Gastroesophageal sphincter (tissue), 3 donors: Measurements from ENCODE around the gene VANGL2.

Experiments used
- POLR2A ChIP-seq, 2 donors: fragments of 450-650 bp; IDR thresholded peaks; one replicate each; pipeline ENCODE4 v1.6.1; 2017; ENCODE audit warnings: antibody characterized with exemption in 2 of 2, mild to moderate bottlenecking in 2 of 2, moderate library complexity in 1 of 2
- POLR2AphosphoS5 ChIP-seq: sonication (generic); formaldehyde crosslinking; IDR thresholded peaks from one replicate; pipeline ENCODE4 v1.6.1; 2017; ENCODE audit warnings: antibody characterized with exemption
- TF ChIP-seq, protein P1 (sequence below), 4 experiments: fragments of 200-600 bp in 2 of 4; fragments of 450-650 bp in 2 of 4; sonication (generic) in 1 of 4; IDR thresholded peaks; one replicate each; pipeline ENCODE4 v1.5.1; 2017 to 2019; ENCODE audit warnings: antibody characterized with exemption in 4 of 4, mild to moderate bottlenecking in 2 of 4, moderate library complexity in 2 of 4

DNA sequence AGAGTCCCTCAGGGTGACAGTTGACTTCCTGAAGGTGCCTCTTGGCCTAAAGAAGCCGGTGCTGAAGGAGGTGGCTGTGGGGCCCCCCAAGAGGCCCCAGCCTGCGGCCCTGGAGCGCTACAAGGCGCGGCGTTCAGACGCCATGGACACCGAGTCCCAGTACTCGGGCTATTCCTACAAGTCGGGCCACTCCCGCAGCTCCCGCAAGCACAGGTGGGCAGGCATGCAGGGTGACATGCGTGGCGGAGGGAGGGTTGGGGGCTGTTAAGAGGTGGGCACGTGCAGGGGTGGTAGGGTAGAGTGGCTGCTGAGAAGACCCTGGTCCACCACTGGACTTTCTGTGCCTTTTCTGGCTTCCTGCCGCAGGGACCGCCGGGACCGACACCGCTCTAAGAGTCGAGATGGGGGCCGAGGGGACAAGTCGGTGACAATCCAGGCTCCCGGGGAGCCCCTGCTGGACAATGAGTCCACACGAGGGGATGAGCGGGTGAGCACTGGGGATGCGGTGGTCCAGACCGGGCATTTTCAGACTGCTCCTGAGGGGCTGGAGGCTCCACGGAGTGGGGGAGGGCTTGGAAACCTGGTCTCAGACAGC, 15.4 kb downstream of the VANGL2 start:
- TF ChIP-seq, protein P1, sequence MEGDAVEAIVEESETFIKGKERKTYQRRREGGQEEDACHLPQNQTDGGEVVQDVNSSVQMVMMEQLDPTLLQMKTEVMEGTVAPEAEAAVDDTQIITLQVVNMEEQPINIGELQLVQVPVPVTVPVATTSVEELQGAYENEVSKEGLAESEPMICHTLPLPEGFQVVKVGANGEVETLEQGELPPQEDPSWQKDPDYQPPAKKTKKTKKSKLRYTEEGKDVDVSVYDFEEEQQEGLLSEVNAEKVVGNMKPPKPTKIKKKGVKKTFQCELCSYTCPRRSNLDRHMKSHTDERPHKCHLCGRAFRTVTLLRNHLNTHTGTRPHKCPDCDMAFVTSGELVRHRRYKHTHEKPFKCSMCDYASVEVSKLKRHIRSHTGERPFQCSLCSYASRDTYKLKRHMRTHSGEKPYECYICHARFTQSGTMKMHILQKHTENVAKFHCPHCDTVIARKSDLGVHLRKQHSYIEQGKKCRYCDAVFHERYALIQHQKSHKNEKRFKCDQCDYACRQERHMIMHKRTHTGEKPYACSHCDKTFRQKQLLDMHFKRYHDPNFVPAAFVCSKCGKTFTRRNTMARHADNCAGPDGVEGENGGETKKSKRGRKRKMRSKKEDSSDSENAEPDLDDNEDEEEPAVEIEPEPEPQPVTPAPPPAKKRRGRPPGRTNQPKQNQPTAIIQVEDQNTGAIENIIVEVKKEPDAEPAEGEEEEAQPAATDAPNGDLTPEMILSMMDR (IDR thresholded peaks at IDR 0.05) = no peak
- no peak for TF ChIP-seq POLR2A (IDR thresholded peaks at IDR 0.05)
- TF ChIP-seq POLR2AphosphoS5 = no peak
